K562 (cell line): ENCODE results near the gene SYNJ2. TPM values are rescaled to one million over a fixed set of nuclear protein-coding genes. Genes with fewer than 3 reads are reported as not detected.

ENCODE experiments used
- ATF4 ChIP-seq: fragments of 450-650 bp; formaldehyde crosslinking; IDR thresholded peaks from 2 replicates; pipeline ENCODE4 v1.4.0; 2022; ENCODE audit warnings: mild to moderate bottlenecking, moderate library complexity
- CBFB ChIP-seq: sonication (generic); formaldehyde crosslinking; IDR thresholded peaks from 2 replicates; pipeline ENCODE4 v1.4.0; 2020; ENCODE audit warnings: mild to moderate bottlenecking, missing genetic modification reagents
- CLOCK ChIP-seq: fragments of 250-450 bp; sonication (Bioruptor Pico); IDR thresholded peaks from 2 replicates; pipeline ENCODE4 v1.4.0; 2020; ENCODE audit warnings: mild to moderate bottlenecking, moderate library complexity, borderline replicate concordance
- E2F6 ChIP-seq, 2 experiments: IDR thresholded peaks; 2 replicates each; pipeline ENCODE4 v1.6.1; 2011; ENCODE audit warnings: borderline replicate concordance in 1 of 2, control low read depth in 1 of 2, low read depth in 1 of 2, low read length in 1 of 2, mild to moderate bottlenecking in 1 of 2, mixed read lengths in 1 of 2, moderate library complexity in 1 of 2; ENCODE audit not compliant: insufficient read depth in 1 of 2, insufficient read length in 1 of 2, poor library complexity in 1 of 2, severe bottlenecking in 1 of 2; ENCODE audit errors: extremely low read depth in 1 of 2
- IFI16 ChIP-seq: fragments of 250-450 bp; sonication (Bioruptor Pico); IDR thresholded peaks from 2 replicates; pipeline ENCODE4 v2.1.2; 2022; ENCODE audit warnings: mild to moderate bottlenecking, inconsistent platforms
- SAP30 ChIP-seq: fragments of 200-600 bp; sonication (generic); IDR thresholded peaks from 2 replicates; pipeline ENCODE4 v1.6.1; 2012; ENCODE audit warnings: borderline replicate concordance, low read depth, mild to moderate bottlenecking, moderate library complexity, low read length, control low read depth, inconsistent platforms; ENCODE audit not compliant: insufficient read depth, poor library complexity, severe bottlenecking
- YY1 ChIP-seq, 3 experiments: IDR thresholded peaks; 2 replicates each; pipeline ENCODE4 v1.6.1; 2011; ENCODE audit warnings: low read length in 2 of 3, mild to moderate bottlenecking in 2 of 3, moderate library complexity in 2 of 3, borderline replicate concordance in 1 of 3, control low read depth in 1 of 3, low read depth in 1 of 3; ENCODE audit not compliant: insufficient read depth in 3 of 3, insufficient replicate concordance in 2 of 3, control insufficient read depth in 1 of 3, insufficient read length in 1 of 3; ENCODE audit errors: extremely low read depth in 1 of 3
- ZNF696 ChIP-seq: fragments of 250-450 bp; sonication (Bioruptor Pico); conservative IDR thresholded peaks from 2 replicates; pipeline ENCODE4 v1.4.0; 2020; ENCODE audit warnings: mild to moderate bottlenecking, moderate library complexity
- ZNF717 ChIP-seq: fragments of 250-450 bp; sonication (Bioruptor Pico); IDR thresholded peaks from 2 replicates; pipeline ENCODE4 v1.5.0; 2021
- polyA plus RNA-seq, 8 experiments: library from polyadenylated mRNA; depleted of rRNA in 4 of 8; stranded (reverse) in 5 of 8; unstranded in 3 of 8; fragments of >200 nt; fragmentation: Nextera tagmentation in 2 of 8; fragmentation: Illumina TruSeq in 1 of 8; extraction: Ambion mirVana in 2 of 8; extraction: Trizol in 1 of 8; gene quantifications; 2 replicates each; pipeline versions ENCODE4 v1.2.1 to v1.2.3, GENCODE V29; 2011 to 2014; ENCODE audit warnings: inconsistent platforms in 1 of 8, missing spikeins in 1 of 8
- total RNA-seq, 7 experiments: library from RNA; depleted of rRNA in 6 of 7; stranded (reverse); fragments of >200 nt in 6 of 7; fragmentation: Illumina TruSeq in 2 of 7; extraction: Trizol in 2 of 7; gene quantifications; 2 replicates each; pipeline versions ENCODE4 v1.2.1 to v1.2.3, GENCODE V29; 2011 to 2021; ENCODE audit warnings: low replicate concordance in 1 of 7
- TF ChIP-seq, protein P1 (sequence below): fragments of 250-450 bp; sonication (Bioruptor Pico); IDR thresholded peaks from 2 replicates; pipeline ENCODE4 v1.4.0; 2020

Gene SYNJ2
- total and polyA plus RNA-seq, 9 of the 15 experiments (the other 6 are each of a cell fraction or from before 2014, with no cell fraction given), result 3.0 to 27.7 (median 17.8) TPM

- TF ChIP-seq CLOCK (CRISPR knock-in tag), result no peak
- TF ChIP-seq ATF4 (CRISPR knock-in tag), result 0 out of 2 replicates have a peak, but pooled peaks have one; percentile 16
- TF ChIP-seq SAP30, result no peak
- TF ChIP-seq, protein P1, sequence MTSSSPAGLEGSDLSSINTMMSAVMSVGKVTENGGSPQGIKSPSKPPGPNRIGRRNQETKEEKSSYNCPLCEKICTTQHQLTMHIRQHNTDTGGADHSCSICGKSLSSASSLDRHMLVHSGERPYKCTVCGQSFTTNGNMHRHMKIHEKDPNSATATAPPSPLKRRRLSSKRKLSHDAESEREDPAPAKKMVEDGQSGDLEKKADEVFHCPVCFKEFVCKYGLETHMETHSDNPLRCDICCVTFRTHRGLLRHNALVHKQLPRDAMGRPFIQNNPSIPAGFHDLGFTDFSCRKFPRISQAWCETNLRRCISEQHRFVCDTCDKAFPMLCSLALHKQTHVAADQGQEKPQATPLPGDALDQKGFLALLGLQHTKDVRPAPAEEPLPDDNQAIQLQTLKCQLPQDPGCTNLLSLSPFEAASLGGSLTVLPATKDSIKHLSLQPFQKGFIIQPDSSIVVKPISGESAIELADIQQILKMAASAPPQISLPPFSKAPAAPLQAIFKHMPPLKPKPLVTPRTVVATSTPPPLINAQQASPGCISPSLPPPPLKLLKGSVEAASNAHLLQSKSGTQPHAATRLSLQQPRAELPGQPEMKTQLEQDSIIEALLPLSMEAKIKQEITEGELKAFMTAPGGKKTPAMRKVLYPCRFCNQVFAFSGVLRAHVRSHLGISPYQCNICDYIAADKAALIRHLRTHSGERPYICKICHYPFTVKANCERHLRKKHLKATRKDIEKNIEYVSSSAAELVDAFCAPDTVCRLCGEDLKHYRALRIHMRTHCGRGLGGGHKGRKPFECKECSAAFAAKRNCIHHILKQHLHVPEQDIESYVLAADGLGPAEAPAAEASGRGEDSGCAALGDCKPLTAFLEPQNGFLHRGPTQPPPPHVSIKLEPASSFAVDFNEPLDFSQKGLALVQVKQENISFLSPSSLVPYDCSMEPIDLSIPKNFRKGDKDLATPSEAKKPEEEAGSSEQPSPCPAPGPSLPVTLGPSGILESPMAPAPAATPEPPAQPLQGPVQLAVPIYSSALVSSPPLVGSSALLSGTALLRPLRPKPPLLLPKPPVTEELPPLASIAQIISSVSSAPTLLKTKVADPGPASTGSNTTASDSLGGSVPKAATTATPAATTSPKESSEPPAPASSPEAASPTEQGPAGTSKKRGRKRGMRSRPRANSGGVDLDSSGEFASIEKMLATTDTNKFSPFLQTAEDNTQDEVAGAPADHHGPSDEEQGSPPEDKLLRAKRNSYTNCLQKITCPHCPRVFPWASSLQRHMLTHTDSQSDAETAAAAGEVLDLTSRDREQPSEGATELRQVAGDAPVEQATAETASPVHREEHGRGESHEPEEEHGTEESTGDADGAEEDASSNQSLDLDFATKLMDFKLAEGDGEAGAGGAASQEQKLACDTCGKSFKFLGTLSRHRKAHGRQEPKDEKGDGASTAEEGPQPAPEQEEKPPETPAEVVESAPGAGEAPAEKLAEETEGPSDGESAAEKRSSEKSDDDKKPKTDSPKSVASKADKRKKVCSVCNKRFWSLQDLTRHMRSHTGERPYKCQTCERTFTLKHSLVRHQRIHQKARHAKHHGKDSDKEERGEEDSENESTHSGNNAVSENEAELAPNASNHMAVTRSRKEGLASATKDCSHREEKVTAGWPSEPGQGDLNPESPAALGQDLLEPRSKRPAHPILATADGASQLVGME (CRISPR knock-in tag), result peak; percentile 23; the same call in 1 of the 2 replicates
- no peak for TF ChIP-seq ZNF717
- TF ChIP-seq E2F6 (IDR thresholded peaks at IDR 0.05; ENCODE audit: borderline replicate concordance in 1 of 2, extremely low read depth in 1 of 2, insufficient read depth in 1 of 2, insufficient read length in 1 of 2, low read depth in 1 of 2, low read length in 1 of 2, poor library complexity in 1 of 2, severe bottlenecking in 1 of 2), result peak in 1 of 2 experiments; percentile 68
- TF ChIP-seq IFI16 (CRISPR knock-in tag), result no peak
- TF ChIP-seq CBFB (CRISPR knock-in tag), result 0 out of 2 replicates have a peak, but pooled peaks have one; percentile 4
- peak in 2 of 3 experiments; percentile 5 to 58 for TF ChIP-seq YY1 (IDR thresholded peaks at IDR 0.05; ENCODE audit: borderline replicate concordance in 1 of 3, control insufficient read depth in 1 of 3, extremely low read depth in 1 of 3, insufficient read depth in 3 of 3, insufficient read length in 1 of 3, insufficient replicate concordance in 2 of 3, low read depth in 1 of 3, low read length in 2 of 3)
- TF ChIP-seq ZNF696 (CRISPR knock-in tag), result no peak
Measured at GRCh38 chr6:157981395-157982101, at the start of gene SYNJ2 (continued).
